ENCODE measurements around the gene AUTS2.

DNA sequence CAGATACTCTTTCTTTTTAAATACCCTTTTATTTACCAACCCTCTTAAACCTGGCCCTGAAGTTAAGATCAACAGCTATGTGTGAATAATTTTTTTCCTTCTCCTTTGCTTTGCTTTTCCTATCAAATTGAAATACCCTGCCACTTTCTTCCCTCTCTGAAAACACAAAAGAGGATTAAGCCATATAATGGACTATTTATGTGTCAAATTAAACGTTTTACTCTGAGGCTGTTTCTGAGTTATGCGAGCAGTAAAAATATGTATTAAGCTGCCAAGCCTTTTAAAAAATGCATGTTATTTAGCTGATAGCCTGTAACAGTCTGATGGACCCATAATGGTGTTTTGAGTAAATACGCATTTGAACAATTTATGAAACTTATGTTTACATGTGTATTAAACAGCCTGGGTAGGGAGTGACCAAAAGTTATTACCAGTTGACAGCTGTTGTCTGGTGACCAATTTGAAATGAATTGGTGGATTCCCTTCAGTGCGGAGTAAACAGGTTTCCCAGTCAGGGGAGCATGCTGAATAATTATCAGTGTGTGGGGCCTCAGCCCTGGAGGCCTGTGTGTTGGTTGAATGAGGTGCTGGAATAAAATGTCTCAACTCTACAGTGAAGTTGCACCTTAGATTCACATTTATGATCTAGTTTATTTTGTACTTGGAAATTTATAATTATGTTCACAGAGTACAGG is 89.6 kb downstream of the AUTS2 start:
- TF ChIP-seq, protein P1, sequence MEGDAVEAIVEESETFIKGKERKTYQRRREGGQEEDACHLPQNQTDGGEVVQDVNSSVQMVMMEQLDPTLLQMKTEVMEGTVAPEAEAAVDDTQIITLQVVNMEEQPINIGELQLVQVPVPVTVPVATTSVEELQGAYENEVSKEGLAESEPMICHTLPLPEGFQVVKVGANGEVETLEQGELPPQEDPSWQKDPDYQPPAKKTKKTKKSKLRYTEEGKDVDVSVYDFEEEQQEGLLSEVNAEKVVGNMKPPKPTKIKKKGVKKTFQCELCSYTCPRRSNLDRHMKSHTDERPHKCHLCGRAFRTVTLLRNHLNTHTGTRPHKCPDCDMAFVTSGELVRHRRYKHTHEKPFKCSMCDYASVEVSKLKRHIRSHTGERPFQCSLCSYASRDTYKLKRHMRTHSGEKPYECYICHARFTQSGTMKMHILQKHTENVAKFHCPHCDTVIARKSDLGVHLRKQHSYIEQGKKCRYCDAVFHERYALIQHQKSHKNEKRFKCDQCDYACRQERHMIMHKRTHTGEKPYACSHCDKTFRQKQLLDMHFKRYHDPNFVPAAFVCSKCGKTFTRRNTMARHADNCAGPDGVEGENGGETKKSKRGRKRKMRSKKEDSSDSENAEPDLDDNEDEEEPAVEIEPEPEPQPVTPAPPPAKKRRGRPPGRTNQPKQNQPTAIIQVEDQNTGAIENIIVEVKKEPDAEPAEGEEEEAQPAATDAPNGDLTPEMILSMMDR (IDR thresholded peaks at IDR 0.05) = no peak
- no peak for TF ChIP-seq POLR2A (IDR thresholded peaks at IDR 0.05)
